HFF-Myc (cell line): ENCODE measurements around the gene EIF2A.
"Not testable (repeated sequence)": the region's sequence is repeated elsewhere in the genome, so short reads cannot be mapped to it uniquely, and the experiment has no call there.

Experiments
- DNase-seq: peaks from one replicate; pipeline ENCODE4 v3.0.0-alpha.2; 2011; ENCODE audit warnings: low read depth; ENCODE audit errors: extremely low read depth
- H3K4me3 ChIP-seq: replicated peaks from 2 replicates; pipeline ENCODE4 v1.5.1; 2011; ENCODE audit warnings: low read depth, mild to moderate bottlenecking, control low read depth, low read length
- TF ChIP-seq, protein P1 (sequence below): IDR thresholded peaks from 2 replicates; pipeline ENCODE4 v1.5.1; 2012; ENCODE audit warnings: mild to moderate bottlenecking, low read depth, low read length, control low read depth; ENCODE audit errors: missing control alignments

The EIF2A gene

DNA sequence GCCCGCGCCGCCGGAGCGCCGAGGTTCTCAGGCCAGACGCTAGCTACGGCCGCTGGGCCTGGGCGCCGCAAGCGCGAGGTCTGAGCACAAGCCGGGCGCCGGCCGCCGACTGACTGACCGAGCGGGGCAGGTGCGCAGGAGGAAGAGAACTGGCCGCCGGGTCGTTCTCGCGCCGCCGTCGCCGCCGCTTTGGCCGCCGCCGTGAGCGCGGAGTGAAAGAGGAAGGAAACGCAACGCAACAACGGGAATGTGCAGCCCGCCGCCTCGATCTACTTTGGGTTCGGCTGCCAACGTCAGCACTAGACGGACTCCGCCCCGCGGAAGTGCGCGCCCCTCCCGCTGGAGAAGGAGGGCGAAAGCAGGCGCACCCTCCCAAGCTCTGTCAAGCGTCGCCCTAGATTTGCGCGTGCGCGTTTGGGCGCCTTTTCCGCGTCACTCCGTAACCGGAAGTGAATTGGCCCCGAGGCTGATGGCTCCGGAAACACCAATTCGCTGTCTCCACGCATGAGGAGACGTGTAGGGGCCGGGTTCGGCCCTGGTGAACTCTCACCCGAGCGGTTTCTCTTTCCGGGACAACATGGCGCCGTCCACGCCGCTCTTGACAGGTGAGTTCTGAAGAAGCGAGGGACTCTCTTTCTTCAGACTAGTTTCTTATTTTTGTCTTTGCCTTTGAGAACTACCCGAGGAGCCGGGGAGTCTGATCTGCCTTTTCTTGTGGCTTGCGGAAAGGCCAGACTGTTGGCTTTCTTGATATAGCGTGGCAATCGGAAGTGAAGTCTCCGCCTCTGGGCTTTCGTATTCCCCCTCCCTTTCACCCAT lies at the start of gene EIF2A, which contains the start of gene SERP1:
TSS of gene EIF2A (plus strand) at position 562 of the 819 bp plus-strand sequence. CDS start at position 578, 16 bp downstream.
TSS of gene SERP1 (minus strand) at position 271 of the 819 bp plus-strand sequence. CDS start 361 bp downstream, outside the sequence.
- TF ChIP-seq, protein P1, sequence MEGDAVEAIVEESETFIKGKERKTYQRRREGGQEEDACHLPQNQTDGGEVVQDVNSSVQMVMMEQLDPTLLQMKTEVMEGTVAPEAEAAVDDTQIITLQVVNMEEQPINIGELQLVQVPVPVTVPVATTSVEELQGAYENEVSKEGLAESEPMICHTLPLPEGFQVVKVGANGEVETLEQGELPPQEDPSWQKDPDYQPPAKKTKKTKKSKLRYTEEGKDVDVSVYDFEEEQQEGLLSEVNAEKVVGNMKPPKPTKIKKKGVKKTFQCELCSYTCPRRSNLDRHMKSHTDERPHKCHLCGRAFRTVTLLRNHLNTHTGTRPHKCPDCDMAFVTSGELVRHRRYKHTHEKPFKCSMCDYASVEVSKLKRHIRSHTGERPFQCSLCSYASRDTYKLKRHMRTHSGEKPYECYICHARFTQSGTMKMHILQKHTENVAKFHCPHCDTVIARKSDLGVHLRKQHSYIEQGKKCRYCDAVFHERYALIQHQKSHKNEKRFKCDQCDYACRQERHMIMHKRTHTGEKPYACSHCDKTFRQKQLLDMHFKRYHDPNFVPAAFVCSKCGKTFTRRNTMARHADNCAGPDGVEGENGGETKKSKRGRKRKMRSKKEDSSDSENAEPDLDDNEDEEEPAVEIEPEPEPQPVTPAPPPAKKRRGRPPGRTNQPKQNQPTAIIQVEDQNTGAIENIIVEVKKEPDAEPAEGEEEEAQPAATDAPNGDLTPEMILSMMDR: no peak
- DNase-seq: peak; percentile 98
- H3K4me3 ChIP-seq: peak within 1 kb of the TSS; percentile 61

DNA sequence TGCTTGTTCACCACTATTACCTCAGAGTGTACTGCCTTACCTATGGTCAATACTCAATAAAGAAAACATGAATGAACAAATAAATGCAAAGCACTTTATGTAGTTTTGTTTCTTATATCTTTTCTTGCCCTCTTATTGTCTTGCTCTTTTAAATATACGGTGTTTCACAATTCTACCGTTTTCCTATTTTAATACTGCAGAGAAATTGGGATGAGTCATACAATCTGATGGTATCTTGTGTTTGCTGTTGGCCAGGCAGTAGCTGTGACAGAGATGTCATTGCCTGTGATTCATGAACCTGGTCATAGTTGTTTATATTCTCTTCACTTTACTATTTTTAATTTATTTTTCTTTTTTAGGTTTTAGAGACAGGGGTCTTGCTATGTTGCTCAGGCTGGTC lies 48.6 kb upstream of the EIF2A start:
- no peak for DNase-seq
- TF ChIP-seq, protein P1: no peak
- no peak overlapping the region for H3K4me3 ChIP-seq

DNA sequence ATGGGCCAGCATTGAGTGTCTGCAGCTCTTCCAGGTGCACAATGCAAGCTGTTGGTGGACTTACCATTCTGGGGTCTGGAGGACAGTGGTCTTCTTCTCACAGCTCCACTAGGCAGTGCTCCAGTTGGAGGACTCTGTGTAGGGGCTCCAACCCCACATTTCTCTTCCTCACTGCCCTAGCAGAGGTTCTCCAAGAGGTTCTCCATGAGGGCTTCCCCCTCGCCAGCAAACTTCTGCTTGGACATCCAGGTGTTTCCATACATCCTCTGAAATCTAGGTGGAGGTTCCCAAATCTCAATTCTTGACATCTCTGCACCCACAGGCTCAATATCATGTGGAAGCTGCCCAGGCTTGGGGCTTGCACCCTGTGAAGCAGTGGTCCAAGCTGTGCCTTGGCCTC lies 45.6 kb upstream of the EIF2A start:
- not testable (repeated sequence) for DNase-seq, H3K4me3 ChIP-seq

DNA sequence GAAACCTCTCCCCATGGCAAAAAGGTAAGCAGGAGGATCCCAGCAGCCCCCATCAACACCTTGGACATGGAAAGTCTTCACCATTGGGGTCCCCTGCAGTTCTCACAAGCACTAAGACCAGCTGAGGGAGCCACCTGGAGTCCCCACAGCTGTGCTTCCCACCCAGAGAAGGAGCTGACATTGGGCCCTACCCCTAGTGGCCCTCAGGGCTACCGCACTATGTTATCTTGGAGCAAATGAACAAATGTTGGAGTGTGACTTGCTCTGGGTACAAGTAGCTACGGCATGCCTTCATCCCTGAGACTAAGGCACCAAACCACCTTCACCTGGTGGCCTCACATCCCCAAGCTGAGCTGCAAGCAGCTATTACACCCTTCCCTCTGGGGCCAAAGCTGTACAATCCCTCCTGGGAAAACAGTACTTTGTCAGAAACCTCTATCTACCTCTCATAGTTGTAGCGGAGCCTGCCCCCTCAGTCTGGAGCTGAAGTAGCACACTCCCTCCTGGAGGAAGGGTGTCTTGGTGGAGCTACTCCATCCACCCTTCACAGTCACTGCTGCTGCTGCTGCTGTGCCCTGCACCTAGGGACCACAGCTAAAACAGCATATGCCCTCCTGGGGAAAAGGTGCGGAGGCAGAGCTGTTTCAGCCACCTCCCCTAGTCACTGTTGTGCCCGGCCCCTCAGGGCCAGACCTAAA lies 43.0 kb upstream of the EIF2A start:
- TF ChIP-seq, protein P1: no peak
- H3K4me3 ChIP-seq: no peak overlapping the region
- DNase-seq: no peak

DNA sequence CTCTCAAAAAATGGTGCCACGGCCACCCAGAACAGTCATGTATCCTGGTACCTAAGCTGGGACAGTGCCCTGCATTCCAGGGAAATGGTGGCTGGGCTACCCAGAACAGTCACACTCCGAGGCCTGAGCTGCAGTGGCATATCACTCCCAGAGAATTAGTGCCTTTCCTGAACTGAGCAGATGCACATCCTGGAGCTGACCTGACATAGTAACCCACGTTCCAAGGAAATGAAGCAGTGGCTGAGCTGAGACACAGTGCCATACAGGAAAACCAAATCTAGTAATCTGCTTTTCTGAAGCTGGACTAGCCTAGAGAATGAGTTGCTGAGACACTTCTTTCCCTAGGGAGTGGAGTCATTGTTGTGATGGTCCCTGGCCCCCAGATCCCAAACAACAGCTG lies 42.1 kb upstream of the EIF2A start:
- DNase-seq: no peak
- TF ChIP-seq, protein P1: no peak
- no peak overlapping the region for H3K4me3 ChIP-seq

DNA sequence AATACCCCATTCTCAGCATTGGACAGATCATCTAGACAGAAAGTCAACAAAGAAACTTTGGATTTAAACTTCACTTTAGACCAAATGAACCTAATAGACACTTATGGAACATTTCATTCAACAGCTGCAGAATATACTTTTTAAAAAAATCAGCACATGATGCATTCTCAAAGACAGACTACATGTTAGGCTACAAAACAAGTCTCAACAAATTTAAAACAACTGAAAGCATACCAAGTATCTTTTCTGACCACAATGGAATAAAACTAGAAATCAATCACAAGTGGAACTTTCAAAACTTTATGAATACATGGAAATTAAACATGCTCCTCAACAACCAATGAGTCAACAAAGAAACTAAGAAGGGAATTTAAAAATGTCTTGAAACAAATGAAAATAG lies 38.2 kb upstream of the EIF2A start:
- DNase-seq: no peak
- H3K4me3 ChIP-seq: no peak overlapping the region
- TF ChIP-seq, protein P1: no peak

DNA sequence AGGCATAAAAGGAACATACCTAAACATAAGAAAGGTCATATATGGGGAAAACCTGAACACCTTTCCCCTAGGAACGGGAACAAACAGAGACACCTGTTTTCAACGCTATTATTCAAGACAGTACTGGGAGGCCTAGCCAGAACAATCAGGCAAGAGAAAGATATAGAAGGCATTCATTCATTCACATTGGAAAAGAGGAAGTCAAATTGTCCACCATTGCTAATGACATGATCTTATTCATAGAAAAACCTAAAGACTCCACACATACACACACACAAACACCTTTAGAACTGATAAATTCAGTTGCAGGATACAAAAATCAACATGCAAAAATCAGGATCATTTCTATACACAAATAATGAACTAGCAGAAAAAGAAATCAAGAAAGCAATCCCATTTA lies 36.8 kb upstream of the EIF2A start:
- no peak overlapping the region for H3K4me3 ChIP-seq
- no peak for DNase-seq
- TF ChIP-seq, protein P1: no peak
